GM19193 (cell line): Measurements from ENCODE around the gene ACOX2.

Experiments used
- POLR2A ChIP-seq: IDR thresholded peaks from 4 replicates; pipeline ENCODE4 v1.6.1; 2011; ENCODE audit not compliant: insufficient read depth, insufficient read length; ENCODE audit errors: extremely low read depth

The ACOX2 gene

DNA sequence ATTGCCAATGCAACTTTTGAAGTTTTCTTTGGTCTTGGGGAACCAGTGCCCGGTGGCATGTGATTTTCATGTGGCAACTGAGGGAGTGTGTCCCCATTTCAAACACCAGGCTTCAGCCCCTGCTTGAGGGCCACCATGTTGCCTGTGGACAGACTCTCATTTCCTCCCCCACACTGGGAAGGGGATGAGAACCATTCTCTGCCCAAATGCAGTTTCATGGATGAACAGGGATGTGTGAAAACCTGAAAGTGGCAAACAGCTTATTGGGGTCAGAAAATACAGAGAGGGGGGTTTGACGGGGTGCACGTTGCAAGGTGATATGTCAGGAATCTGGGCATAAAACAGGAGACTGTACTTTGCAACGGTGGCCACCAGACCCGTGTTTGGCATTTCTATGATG, 33.9 kb upstream of the ACOX2 start:
- TF ChIP-seq POLR2A, result no peak

DNA sequence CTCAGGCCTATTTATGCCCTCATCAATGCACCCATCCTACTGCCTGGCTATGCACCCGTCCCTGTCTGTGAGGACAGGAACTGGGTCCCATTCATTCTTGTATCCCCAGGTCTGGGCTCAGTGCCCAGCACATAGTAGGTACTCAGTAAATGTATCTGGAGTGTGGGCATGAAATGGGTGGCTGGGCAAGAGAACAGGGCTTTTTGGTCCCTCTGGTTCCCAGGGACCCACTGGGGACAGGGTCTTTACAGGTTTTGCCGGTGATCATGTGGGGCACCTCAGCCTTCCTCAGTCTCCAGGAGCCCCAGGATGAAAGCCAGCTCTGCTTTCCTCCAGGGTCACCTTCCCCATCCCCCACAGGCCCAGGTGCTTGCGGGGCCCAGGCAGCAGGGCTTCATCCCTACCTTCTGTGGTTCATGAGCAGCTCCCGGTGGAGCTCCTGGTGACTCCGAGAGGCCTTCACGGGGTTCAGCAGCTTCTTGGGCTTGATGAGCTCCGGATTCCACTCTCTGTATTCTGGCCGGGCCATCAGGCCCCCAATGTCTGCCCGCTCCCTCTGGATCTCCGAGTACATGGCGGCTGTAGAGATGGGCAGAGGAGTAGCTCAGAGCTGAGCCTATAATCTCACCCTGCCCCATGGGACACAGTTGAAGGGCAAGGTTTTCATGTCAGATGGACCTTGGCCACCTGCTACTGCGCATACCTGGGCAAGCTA, 32.5 kb upstream of the ACOX2 start:
- no peak for TF ChIP-seq POLR2A

DNA sequence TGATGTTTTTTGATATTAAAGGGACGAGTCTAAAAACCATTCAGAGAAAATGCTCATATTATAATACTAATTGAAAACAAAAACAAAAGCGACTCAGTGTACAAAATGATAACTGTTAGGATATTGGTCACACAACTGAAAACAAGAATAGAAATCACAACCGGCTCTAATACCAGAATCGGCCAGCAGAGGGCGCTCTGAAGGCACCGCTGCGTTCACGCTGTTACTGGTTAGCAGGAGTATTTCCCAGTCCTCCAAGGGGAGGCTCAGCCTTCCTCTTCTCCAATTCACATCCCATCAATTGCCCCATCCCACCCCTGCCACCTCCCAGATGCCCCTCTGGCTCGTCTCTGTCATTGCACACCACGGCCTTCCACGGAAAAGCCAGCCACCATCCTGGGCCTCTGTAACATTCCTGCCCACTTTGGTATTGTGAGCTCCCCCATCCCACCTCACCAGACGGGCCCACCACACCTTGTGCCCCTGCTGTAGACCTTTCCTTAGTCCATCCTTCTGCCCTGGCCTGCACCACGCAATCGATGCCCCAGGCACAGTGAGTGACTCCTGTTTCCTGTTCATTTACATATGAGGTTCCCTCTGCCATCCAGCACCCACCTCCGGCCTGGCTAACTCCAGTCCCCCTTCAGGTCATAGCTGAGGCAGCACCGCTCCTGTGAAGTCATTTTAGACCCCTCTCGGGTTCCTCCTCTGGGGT, 31.7 kb upstream of the ACOX2 start:
- no peak for TF ChIP-seq POLR2A

DNA sequence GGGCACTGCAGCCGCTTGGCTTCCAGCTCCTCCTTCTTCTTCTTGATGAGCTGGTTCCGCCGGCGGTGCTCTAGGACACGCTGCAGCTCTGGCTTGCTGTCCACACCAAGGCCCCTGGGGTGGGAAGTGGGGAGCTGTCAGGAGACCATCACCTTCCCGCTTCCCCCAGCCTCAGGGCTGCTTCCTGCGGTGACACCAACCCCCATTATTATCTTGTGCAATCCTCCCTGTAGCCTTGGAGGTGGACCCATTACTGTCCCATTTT, 30.2 kb upstream of the ACOX2 start:
- no peak for TF ChIP-seq POLR2A

DNA sequence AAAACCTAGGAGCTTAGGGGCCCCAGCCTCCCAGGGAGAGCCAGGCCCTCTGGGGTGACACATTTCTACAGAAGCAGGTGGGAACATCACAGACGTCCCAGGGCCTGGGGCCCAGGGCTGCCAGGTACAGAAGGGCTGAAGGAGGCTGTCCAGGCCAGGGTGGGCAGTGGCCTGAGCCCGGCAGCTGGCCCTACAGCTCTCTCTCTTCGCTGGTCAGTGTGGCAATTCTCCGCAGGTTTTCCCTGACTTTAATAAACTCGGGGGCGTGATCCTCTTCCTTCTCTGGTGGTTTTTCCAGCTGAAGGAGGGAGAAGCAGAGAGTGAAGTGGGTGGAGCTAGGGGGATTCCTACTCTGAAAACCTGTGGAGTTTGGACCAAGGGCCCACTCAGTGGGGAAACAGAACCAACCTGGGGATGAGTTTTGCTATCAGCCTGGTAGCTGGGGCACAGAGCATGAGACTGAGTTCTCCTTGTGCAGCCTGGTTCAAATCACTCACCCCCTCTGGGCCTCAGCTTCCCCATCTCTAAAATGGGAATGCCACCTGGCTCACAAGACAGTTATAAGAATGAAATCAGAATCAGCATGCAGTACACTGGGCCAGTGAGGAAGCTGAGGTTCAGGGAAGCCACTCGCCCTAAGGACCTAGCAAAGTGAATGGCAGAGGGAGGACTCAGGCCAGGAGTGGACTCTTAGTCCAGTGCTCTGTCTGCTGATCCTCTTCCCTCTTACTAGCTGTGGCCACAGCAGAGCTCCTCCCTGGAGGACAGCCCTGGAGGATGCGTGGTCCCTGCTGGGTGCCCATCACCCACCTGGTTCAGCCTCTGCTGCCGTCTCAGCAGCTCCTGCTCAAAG, 29.6 kb upstream of the ACOX2 start:
- TF ChIP-seq POLR2A, result no peak

DNA sequence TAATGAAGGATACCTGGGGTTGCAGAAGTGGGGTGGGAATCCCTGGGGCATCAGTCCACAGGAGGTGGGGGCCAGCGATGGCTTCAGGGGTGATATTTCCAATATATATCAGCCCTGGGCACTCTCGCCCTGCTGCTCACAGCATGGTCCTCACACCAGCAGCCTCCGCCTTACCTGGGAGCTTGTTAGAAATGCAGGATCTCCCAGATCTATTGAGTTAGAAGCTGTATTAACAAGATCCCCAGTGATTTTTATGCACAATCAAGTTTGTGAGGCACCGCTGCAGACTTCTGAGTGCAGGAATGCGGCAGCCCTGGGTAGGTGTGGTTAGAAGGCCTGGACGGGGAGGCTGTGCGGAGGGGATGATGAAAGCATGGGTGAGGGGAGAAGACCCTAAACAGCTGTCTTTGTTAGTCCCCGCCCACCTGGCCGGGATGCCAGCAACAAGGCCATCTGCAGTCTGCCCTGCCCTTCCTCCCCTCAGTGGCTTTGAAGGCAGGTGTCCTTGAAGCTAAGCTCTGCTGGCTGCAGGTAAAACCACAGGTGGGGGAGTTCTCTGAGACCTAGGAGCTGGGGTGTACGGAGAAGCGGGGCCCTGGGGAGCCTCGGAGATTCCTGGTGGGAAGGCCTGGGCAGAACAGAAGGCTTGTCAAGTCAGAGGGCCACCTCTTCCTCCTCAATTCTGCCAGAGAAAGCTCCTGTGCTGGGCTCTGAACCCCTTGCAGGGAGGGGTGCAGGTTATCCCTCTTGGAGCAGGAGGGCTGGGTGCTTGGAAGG, 28.8 kb upstream of the ACOX2 start:
- TF ChIP-seq POLR2A, result no peak

DNA sequence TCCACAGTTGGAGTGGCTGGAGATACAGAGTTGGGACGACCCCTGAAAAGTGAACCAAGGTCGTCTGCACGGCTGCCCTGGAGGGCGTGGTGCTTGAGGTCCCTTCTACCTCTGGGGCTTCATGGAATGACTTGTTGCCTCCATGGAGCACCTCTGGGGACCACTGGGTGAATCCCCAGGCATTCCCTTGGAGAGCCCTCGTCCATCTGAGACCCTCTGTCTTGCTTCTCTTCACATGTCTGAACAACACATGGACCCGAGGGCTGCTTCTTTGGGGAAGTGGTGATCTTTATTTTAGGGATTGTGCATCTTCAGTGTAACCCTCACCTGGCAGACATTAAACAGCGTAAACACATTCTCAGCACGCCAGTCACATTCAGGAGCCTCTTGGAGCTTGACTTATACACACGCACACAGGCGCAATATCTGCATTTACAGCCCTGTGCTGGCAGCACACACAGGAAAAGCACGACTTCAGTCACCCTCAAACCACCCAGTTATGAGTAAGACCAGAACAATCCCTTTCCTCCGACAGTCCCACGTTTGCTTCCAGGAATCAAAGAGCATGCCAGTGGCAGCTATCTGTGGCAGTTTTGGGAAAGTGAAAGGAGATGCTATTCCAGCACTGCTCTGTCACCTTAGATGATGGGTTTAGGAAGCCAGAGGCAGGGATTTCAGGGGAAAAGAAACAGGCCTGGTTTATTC, 27.6 kb upstream of the ACOX2 start:
- TF ChIP-seq POLR2A, result no peak

DNA sequence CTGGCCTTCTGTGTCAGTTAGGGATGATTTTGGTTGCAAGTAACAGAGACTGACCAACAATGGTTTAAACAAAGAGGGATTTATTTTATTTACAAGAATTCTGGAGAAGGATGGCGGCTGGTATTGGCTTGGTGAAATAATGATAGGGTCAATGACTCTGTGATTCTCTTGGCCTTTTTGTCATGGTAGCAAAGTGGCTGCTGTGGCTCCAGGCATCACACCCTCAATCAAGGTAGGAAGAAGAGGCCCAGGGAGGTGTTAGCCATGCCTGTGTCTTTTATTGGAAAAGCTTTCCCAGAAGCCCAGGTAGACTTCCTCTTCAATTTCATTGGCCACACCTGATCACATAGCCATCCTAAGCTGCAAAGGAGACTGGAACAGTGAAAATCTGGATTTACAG, 27.1 kb upstream of the ACOX2 start:
- no peak for TF ChIP-seq POLR2A

DNA sequence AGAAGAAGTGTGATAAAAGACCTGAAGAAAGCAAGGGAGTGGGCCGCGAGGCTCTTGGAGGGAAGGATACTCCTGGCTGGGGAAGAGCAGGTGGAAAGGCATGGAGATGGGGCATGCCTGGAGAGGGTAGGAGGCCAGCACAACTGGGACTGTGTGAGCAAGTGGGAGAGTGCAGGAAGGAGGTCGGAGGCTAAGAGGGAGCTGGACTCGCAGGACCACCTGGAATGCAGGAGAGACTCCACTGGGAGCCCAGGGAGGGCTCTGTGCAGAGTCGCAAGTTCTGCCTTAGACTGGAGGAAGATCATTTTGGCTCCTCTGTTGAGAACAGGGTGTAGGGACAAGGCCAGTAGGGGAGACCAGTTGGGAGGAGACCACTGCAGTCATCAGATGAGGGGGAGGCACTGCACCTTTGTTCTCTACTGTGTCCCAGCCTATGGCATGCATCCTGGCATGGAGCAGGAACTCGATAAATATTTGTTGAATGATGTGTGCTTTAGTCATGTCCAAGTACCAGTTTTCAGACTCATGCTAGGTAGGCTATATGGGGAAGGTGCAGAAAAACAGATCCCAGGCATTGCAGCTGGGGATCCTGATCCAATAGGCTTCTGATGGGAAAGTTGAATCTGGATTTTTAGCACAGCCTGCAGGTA, 26.5 kb upstream of the ACOX2 start:
- no peak for TF ChIP-seq POLR2A

DNA sequence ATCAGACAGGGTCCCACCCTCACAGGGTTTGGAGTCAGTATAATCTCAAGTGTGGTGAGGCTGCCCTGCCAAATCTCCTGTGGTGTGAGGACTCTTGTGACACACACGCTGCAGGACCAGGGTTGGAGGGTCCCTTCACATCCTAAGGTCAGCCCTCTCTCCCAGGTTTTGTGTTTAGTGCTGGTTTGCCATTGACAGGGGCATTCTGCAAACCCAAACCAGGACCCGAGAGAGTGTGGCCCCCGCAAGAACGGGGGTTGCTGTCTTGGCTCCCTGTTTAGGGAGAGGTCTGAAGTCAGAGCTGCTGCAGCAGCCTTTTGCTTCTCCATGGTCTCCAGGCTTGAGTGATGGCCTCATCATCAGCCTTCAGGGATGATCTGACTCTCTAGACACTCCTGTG, 25.5 kb upstream of the ACOX2 start:
- no peak for TF ChIP-seq POLR2A

DNA sequence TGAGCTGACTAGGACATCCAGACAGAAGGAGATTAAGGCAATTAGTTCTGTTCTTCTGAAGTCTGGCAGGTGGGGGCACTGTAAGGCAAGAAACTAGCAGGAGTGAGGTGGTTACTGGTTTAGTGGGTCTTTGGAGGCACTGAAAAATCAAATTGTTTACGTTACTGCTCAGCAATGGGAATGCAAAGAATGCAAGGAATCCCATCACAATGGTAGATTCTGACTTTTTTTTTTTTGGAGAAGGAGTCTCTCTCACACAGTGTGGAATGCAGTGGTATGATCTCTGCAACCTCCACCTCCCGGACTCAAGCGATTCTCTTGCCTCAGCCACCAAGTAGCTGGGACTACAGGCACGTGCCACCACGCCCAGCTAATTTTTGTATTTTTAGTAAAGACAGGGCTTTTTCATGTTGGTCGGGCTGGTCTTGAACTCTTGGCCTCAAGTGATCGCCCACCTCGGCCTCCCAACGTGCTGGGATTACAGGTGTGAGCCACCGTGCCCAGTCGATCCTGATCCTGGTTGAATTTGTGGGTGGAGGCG, 23.9 kb upstream of the ACOX2 start:
- no peak for TF ChIP-seq POLR2A

DNA sequence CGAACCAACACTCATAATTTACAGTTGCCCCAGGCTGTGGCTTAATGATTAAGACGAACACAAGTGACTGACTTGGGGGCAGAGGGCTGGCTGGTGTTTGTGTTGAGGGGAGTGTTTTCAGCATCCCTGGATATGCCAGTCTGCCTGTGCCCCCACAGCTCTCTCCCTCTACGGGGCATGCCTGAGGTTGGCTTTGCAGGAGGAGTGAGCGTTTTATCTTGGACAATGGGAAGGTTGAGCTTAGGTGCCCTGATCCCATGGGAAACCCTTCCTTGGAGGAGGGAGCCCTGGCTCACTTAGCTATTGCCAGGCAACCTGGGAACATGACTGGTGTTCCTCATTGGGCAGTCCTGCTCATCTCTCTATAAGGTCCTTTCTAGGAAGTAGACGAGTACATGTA, 22.6 kb upstream of the ACOX2 start:
- no peak for TF ChIP-seq POLR2A

DNA sequence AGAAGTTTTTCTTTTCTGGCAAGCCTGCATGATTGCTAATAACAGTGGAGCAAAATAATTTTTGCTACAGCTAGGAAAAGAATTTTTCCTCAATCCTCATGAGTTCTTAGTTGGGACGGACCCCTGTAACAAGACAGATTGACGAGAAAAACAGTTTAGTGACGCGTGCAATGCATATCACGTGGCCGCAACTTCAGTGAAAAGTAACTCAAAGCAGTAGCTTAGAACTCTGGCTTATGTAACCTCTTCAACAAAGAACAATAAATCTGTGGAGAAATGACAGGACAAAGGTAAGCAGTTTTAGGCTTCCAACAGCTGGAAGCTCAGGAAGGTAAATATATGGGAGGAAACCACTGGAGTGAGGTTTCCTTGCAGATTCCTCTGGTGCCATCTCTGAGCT, 20.5 kb upstream of the ACOX2 start:
- no peak for TF ChIP-seq POLR2A

DNA sequence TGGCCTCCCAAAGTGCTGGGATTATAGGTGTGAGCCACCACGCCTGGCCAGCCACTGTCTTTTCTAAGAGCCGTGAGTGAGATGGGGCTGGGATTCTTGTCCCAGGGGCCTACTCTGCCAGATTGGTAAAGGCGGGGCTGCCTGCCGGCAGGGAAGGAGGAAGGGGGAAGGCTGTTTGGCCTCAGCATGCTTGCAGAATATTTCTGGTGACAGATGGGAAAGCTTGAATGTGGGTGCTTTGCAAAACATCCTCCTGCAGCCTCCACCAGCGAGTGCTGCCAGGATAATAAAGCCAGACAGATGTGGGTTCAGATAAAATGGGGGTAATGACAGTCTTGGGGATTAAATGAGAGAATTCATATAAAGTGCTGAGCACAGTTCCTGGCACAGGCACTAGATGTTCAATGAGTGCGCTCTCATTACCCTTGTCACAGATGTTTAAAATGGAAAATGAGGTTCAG, 19.8 kb upstream of the ACOX2 start:
- no peak for TF ChIP-seq POLR2A
